K562 (cell line): ENCODE measurements around the gene JADE2. TPM values are rescaled to one million over a fixed set of nuclear protein-coding genes. Genes with fewer than 3 reads are reported as not detected.

Experiments used
- CTCF ChIP-seq, 3 experiments: IDR thresholded peaks in 2 of 3; conservative IDR thresholded peaks in 1 of 3; 2 replicates each; pipeline ENCODE4 v1.5.1; 2011 to 2012; ENCODE audit warnings: low read length in 3 of 3, mild to moderate bottlenecking in 3 of 3, control low read depth in 2 of 3, improper control_type of control experiment in 1 of 3, inconsistent platforms in 1 of 3, low read depth in 1 of 3, mixed read lengths in 1 of 3, moderate library complexity in 1 of 3; ENCODE audit not compliant: insufficient read depth in 2 of 3
- E2F5 ChIP-seq: sonication (generic); formaldehyde crosslinking; IDR thresholded peaks from 2 replicates; pipeline ENCODE4 v1.8.0; 2022; ENCODE audit warnings: mild to moderate bottlenecking, missing genetic modification reagents
- GMEB1 ChIP-seq: fragments of 250-450 bp; sonication (Bioruptor Pico); IDR thresholded peaks from 2 replicates; pipeline ENCODE4 v1.4.0; 2020; ENCODE audit warnings: mild to moderate bottlenecking
- PHF8 ChIP-seq: fragments of 200-600 bp; sonication (generic); IDR thresholded peaks from 2 replicates; pipeline ENCODE4 v1.6.1; 2012; ENCODE audit warnings: mixed run types, mild to moderate bottlenecking, inconsistent platforms, low read length, moderate library complexity, borderline replicate concordance
- RFX1 ChIP-seq: fragments of 450-650 bp; IDR thresholded peaks from 2 replicates; pipeline ENCODE4 v1.6.1; 2016; ENCODE audit warnings: mild to moderate bottlenecking, moderate library complexity
- TFAP4 ChIP-seq: sonication (generic); formaldehyde crosslinking; IDR thresholded peaks from 2 replicates; pipeline ENCODE4 v1.8.0; 2022; ENCODE audit warnings: missing genetic modification reagents, mild to moderate bottlenecking, moderate library complexity, borderline replicate concordance
- ZFPM2 ChIP-seq: fragments of 250-450 bp; sonication (Bioruptor Pico); IDR thresholded peaks from 2 replicates; pipeline ENCODE4 v1.5.1; 2022; ENCODE audit warnings: mild to moderate bottlenecking
- ZNF518B ChIP-seq: fragments of 250-450 bp; sonication (Bioruptor Pico); IDR thresholded peaks from 2 replicates; pipeline ENCODE4 v1.5.0; 2021; ENCODE audit warnings: mild to moderate bottlenecking, moderate library complexity
- polyA plus RNA-seq, 8 experiments: library from polyadenylated mRNA; depleted of rRNA in 4 of 8; stranded (reverse) in 5 of 8; unstranded in 3 of 8; fragments of >200 nt; fragmentation: Nextera tagmentation in 2 of 8; fragmentation: Illumina TruSeq in 1 of 8; extraction: Ambion mirVana in 2 of 8; extraction: Trizol in 1 of 8; gene quantifications; 2 replicates each; pipeline versions ENCODE4 v1.2.1 to v1.2.3, GENCODE V29; 2011 to 2014; ENCODE audit warnings: inconsistent platforms in 1 of 8, missing spikeins in 1 of 8
- total RNA-seq, 7 experiments: library from RNA; depleted of rRNA in 6 of 7; stranded (reverse); fragments of >200 nt in 6 of 7; fragmentation: Illumina TruSeq in 2 of 7; extraction: Trizol in 2 of 7; gene quantifications; 2 replicates each; pipeline versions ENCODE4 v1.2.1 to v1.2.3, GENCODE V29; 2011 to 2021; ENCODE audit warnings: low replicate concordance in 1 of 7

JADE2 gene
- total and polyA plus RNA-seq, 9 of the 15 experiments (the other 6 are each of a cell fraction or from before 2014, with no cell fraction given) = 0.50 to 23.3 (median 9.1) TPM

GRCh38 chr5:134555890-134556311, 30.4 kb downstream of the JADE2 start (continued):
- 0 out of 6 replicates have a peak, but pooled peaks of 1 of the 3 experiments have one; percentile 16 for TF ChIP-seq CTCF (IDR thresholded peaks at IDR 0.05 in 2 of 3, conservative IDR thresholded peaks at IDR 0.05 in 1 of 3; ENCODE audit: insufficient read depth in 2 of 3, low read depth in 1 of 3, low read length in 3 of 3)
- TF ChIP-seq TFAP4 (CRISPR knock-in tag) = 0 out of 2 replicates have a peak, but pooled peaks have one; percentile 28
- TF ChIP-seq E2F5 (CRISPR knock-in tag) = no peak
- no peak for TF ChIP-seq GMEB1 (CRISPR knock-in tag)
- TF ChIP-seq RFX1 = peak; percentile 76
- TF ChIP-seq ZNF518B (CRISPR knock-in tag) = no peak
- no peak for TF ChIP-seq PHF8
- TF ChIP-seq ZFPM2 (CRISPR knock-in tag) = no peak
